GM12864 (cell line): Measurements from ENCODE around the gene GNB1L.

Experiments used
- DNase-seq: peaks from one replicate; pipeline ENCODE4 v3.0.0-alpha.2; 2011; ENCODE audit warnings: low read depth
- H3K4me3 ChIP-seq: 2 replicates; pipeline ENCODE4 v1.5.1; 2011; ENCODE audit warnings: mild to moderate bottlenecking, low read depth, low read length, control low read depth
- CTCF ChIP-seq: IDR thresholded peaks from 2 replicates; pipeline ENCODE4 v1.5.1; 2011; ENCODE audit warnings: low read depth, mild to moderate bottlenecking, moderate library complexity, low read length, control low read depth, inconsistent platforms; ENCODE audit errors: missing control alignments

GNB1L gene

GRCh38 chr22:19888131-19888746 lies 33.6 kb upstream of the GNB1L start:
- TF ChIP-seq CTCF, result no peak
- no peak overlapping the region for H3K4me3 ChIP-seq
- no peak for DNase-seq

- DNase-seq, result no peak
- H3K4me3 ChIP-seq, result no peak overlapping the region
- no peak for TF ChIP-seq CTCF
Observed at GRCh38 chr22:19887256-19887985, 32.7 kb upstream of the GNB1L start.

GRCh38 chr22:19886605-19887255 lies 32.1 kb upstream of the GNB1L start:
- no peak for DNase-seq
- H3K4me3 ChIP-seq, result no peak overlapping the region
- TF ChIP-seq CTCF, result no peak

- DNase-seq, result no peak
- H3K4me3 ChIP-seq, result no peak overlapping the region
- TF ChIP-seq CTCF, result no peak
Observed at GRCh38 chr22:19885841-19886592, 31.3 kb upstream of the GNB1L start.

- TF ChIP-seq CTCF, result no peak
- H3K4me3 ChIP-seq, result no peak overlapping the region
- no peak for DNase-seq
Observed at GRCh38 chr22:19884954-19885751, 30.5 kb upstream of the GNB1L start.
